Gastroesophageal sphincter (tissue), 4 donors: ENCODE measurements around the gene PELI2. TPM values are rescaled to one million over a fixed set of nuclear protein-coding genes. Genes with fewer than 3 reads are reported as not detected.
A peak's percentile ranks its signal among the peaks of the same experiment; 100 is the strongest.

Source experiments
- ATAC-seq: fragments of 150-250 bp; one replicate; pipeline ENCODE4 v1.9.1; 2016; ENCODE audit warnings: mild to moderate bottlenecking, moderate library complexity
- H3K27ac ChIP-seq, 4 donors: fragments of 200-600 bp; sonication (generic) in 3 of 4; 1 replicate in 3 of 4; 2 replicates in 1 of 4; pipeline ENCODE4 v1.5.1; 2016 to 2019
- H3K27me3 ChIP-seq: fragments of 200-600 bp; sonication (generic); one replicate; pipeline ENCODE4 v1.5.1; 2019
- H3K36me3 ChIP-seq, 2 donors: fragments of 200-600 bp; sonication (generic); one replicate each; pipeline ENCODE4 v1.5.1; 2019; ENCODE audit warnings: control low read depth in 1 of 2
- H3K4me1 ChIP-seq, 3 donors: fragments of 200-600 bp; sonication (generic); 1 replicate in 2 of 3; 2 replicates in 1 of 3; pipeline ENCODE4 v1.5.1; 2016 to 2019; ENCODE audit warnings: control low read depth in 2 of 3
- H3K4me3 ChIP-seq, 2 donors: fragments of 200-600 bp; sonication (generic); one replicate each; pipeline ENCODE4 v1.5.1; 2019; ENCODE audit warnings: mild to moderate bottlenecking in 1 of 2, moderate library complexity in 1 of 2
- H3K9me3 ChIP-seq, 3 donors: fragments of 200-600 bp; sonication (generic); one replicate each; pipeline ENCODE4 v1.5.1; 2017 to 2019; ENCODE audit warnings: control low read depth in 2 of 3
- CTCF ChIP-seq, 4 experiments: fragments of 200-600 bp in 2 of 4; fragments of 450-650 bp in 2 of 4; sonication (generic) in 1 of 4; IDR thresholded peaks; one replicate each; pipeline ENCODE4 v1.5.1; 2017 to 2019; ENCODE audit warnings: antibody characterized with exemption in 4 of 4, mild to moderate bottlenecking in 2 of 4, moderate library complexity in 2 of 4
- EP300 ChIP-seq: sonication (generic); formaldehyde crosslinking; IDR thresholded peaks from one replicate; pipeline ENCODE4 v1.6.1; 2017; ENCODE audit warnings: antibody characterized with exemption, mild to moderate bottlenecking
- POLR2A ChIP-seq, 2 donors: fragments of 450-650 bp; IDR thresholded peaks; one replicate each; pipeline ENCODE4 v1.6.1; 2017; ENCODE audit warnings: antibody characterized with exemption in 2 of 2, mild to moderate bottlenecking in 2 of 2, moderate library complexity in 1 of 2
- POLR2AphosphoS5 ChIP-seq: sonication (generic); formaldehyde crosslinking; IDR thresholded peaks from one replicate; pipeline ENCODE4 v1.6.1; 2017; ENCODE audit warnings: antibody characterized with exemption
- WGBS, 2 donors: methylation state at CpG; one replicate each; pipeline ENCODE4 v1.1.5; 2018; ENCODE audit warnings: low coverage in 1 of 2; 5-methylcytosine and 5-hydroxymethylcytosine counted together
- total RNA-seq, 4 donors: library from RNA; depleted of rRNA; stranded (reverse); fragments of >200 nt; gene quantifications; one replicate each; pipeline ENCODE4 v1.1.0, GENCODE V29; 2016

Gene PELI2
- total RNA-seq, 4 donors from 2014 or later: 10.5 to 30.0 (median 12.3) TPM

- Histone ChIP-seq H3K27me3 (no peaks in the 10 kb centered on the region), H3K4me3 (no peak overlapping the region), H3K4me1 (peaks cover 0 to 1% (median 0%) of the 10 kb centered on the region in 3 donors), H3K27ac (no peak overlapping the region), H3K9me3 (no peaks in the 10 kb centered on the region), H3K36me3 (no peaks in the 10 kb centered on the region)
- no peak for TF ChIP-seq POLR2A (IDR thresholded peaks at IDR 0.05)
- TF ChIP-seq CTCF (IDR thresholded peaks at IDR 0.05): no peak
- TF ChIP-seq POLR2AphosphoS5: no peak
- TF ChIP-seq EP300: no peak
- no peak for ATAC-seq
- WGBS, 2 donors: 91 to 100% methylated on average over 1 to 5 of the region's 5 CpGs
These were observed 150.5 kb downstream of the PELI2 start for GRCh38 chr14:56268673-56269072.

DNA sequence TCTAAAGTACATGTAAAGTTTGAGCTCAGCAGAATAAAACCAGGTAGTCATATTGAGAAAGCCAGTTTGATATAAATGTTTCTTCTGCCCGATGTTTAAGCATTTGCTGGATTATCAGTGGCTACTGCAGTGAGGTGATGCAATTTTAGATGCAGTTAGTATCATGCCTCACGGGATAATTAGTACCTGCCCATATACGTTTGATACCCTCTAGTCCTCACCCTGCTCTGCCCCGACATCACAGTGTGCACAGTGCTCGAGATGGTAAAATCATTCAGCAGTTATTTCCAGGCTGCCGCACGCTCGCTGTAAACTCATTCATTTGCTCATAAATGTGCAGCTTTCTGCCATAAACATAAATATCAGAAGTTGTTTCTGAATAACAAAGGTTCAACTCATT is 152.7 kb downstream of the PELI2 start:
- Histone ChIP-seq H3K9me3 (no peaks in the 10 kb centered on the region), H3K36me3 (no peaks in the 10 kb centered on the region), H3K27me3 (no peaks in the 10 kb centered on the region), H3K4me1 (peaks cover 0 to 8% (median 0%) of the 10 kb centered on the region in 3 donors), H3K27ac (no peak overlapping the region), H3K4me3 (no peak overlapping the region)
- ATAC-seq: no peak
- WGBS, 2 donors: 89 to 94% methylated on average over 5 to 8 of the region's 8 CpGs
- TF ChIP-seq POLR2AphosphoS5 (no peak), EP300 (no peak), CTCF (IDR thresholded peaks at IDR 0.05) (no peak), POLR2A (IDR thresholded peaks at IDR 0.05) (no peak)

DNA sequence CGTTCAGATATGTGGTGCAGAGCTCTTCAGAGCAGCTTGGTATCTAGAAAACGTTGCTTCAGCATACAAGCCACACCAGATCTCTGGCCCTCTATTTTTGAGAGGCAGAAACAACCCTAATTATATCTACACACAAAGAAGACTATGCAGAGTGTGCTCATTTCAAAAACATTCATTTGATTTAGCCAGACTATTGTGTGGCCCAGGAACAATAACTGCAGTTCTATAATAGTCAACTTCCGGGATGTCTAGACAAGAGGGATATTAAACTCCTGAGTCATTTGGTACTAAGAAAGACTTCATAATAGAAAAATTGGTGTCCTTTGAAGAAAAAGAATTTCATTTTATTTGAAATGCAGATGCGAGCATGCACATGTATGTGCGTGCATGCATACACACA is 153.8 kb downstream of the PELI2 start:
- no peaks in the 10 kb centered on the region for H3K9me3 ChIP-seq
- H3K27ac ChIP-seq: no peak overlapping the region
- H3K4me1 ChIP-seq: peaks cover 0 to 8% (median 0%) of the 10 kb centered on the region in 3 donors
- TF ChIP-seq POLR2A (IDR thresholded peaks at IDR 0.05) (no peak), EP300 (no peak), POLR2AphosphoS5 (no peak), CTCF (IDR thresholded peaks at IDR 0.05) (no peak)
- no peak for ATAC-seq
- H3K36me3 ChIP-seq: no peaks in the 10 kb centered on the region
- H3K4me3 ChIP-seq: no peak overlapping the region
- no peaks in the 10 kb centered on the region for H3K27me3 ChIP-seq
- 85 to 87% methylated on average over 4 of the region's 5 CpGs for WGBS, 2 donors

DNA sequence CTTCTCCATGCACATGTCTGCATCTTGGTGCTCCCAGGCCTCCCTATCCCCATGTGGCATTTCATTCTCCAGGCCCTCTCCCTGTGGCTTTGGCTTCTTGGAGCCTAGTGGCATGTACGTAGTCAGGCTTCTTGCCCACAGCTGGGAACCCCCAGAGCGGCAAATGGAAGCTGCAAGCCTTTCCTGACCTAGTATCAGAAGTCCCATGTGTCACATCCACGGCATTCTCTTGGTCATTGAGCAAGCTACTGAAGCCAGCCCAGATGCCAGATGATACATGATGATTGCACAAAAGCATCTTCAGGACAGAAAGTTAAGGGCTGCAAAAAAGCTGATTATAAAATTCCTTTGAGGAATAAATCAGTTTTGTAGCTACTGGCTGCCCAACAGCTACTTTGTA is 154.9 kb downstream of the PELI2 start:
- peak; percentile 62 for ATAC-seq
- Histone ChIP-seq H3K4me1 (peaks cover 0 to 8% (median 0%) of the 10 kb centered on the region in 3 donors), H3K27me3 (no peaks in the 10 kb centered on the region), H3K4me3 (no peak overlapping the region), H3K27ac (no peak overlapping the region), H3K9me3 (no peaks in the 10 kb centered on the region), H3K36me3 (no peaks in the 10 kb centered on the region)
- TF ChIP-seq CTCF (IDR thresholded peaks at IDR 0.05): no peak
- 50 to 60% methylated on average over 1 to 2 of the region's 3 CpGs for WGBS, 2 donors

DNA sequence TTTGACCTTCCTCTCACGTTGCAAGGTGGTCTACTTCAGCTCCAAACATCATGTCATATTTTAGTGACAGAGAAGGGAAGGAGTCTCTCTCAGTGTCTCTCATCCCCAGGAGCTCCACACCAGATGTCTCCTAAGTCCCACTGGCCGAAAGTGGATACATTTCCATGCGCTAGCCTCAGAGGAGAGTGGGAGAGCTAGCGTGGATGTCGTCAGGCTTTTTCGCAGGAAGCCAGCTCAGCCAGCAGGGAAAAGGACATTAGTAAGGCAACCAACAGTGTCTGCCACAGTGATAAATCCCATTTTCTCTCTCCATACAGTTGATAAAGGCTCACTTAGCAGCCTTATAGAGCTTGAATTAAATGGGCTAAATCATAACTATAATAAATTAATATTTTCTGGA is 155.7 kb downstream of the PELI2 start:
- WGBS, 2 donors: 68 to 71% methylated on average over 5 to 6 of the region's 6 CpGs
- no peak overlapping the region for H3K4me3 ChIP-seq
- H3K9me3 ChIP-seq: no peaks in the 10 kb centered on the region
- no peaks in the 10 kb centered on the region for H3K27me3 ChIP-seq
- no peaks in the 10 kb centered on the region for H3K36me3 ChIP-seq
- no peak for ATAC-seq
- H3K4me1 ChIP-seq: peaks cover 0 to 8% (median 0%) of the 10 kb centered on the region in 3 donors
- TF ChIP-seq CTCF (IDR thresholded peaks at IDR 0.05): no peak
- TF ChIP-seq EP300: no peak
- no peak for TF ChIP-seq POLR2AphosphoS5
- no peak for TF ChIP-seq POLR2A (IDR thresholded peaks at IDR 0.05)
- H3K27ac ChIP-seq: no peak overlapping the region
